Upper lobe of left lung (tissue), 4 donors: ENCODE data around the gene ZNF93.

Experiments
- EP300 ChIP-seq, 4 donors: sonication (generic); formaldehyde crosslinking; IDR thresholded peaks; one replicate each; pipeline ENCODE4 v1.5.1; 2017; ENCODE audit warnings: antibody characterized with exemption in 4 of 4, control low read depth in 2 of 4
- POLR2A ChIP-seq, 4 donors: fragments of 450-650 bp; IDR thresholded peaks; one replicate each; pipeline ENCODE4 v1.5.1; 2016 to 2017; ENCODE audit warnings: antibody characterized with exemption in 4 of 4, mild to moderate bottlenecking in 2 of 4
- POLR2AphosphoS5 ChIP-seq, 2 donors: sonication (generic); formaldehyde crosslinking; IDR thresholded peaks; one replicate each; pipeline ENCODE4 v1.5.1; 2017; ENCODE audit warnings: antibody characterized with exemption in 2 of 2
- TF ChIP-seq, protein P1 (sequence below), 6 experiments: fragments of 450-650 bp in 4 of 6; fragments of 200-600 bp in 2 of 6; sonication (generic) in 2 of 6; IDR thresholded peaks; one replicate each; pipeline ENCODE4 v1.5.1; 2016 to 2019; ENCODE audit warnings: antibody characterized with exemption in 6 of 6

DNA sequence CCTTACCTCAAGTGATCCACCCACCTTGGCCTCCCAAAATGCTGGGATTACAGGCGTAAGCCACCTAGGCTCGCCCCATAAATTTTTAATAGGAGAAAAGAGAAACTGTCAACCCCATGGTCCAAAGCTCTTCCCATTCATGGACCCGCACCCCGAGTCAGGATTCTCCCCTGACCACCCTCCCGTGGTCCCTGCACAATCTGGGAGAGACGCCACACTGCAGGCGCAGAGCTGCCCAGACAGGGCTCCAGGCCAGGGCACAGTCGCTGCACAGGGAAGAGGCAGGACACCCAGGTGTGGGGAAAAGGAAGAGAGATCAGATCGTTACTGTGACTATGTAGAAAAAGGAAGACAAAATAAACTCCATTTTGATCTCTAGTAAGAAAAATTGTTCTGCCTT is 54.5 kb downstream of the ZNF93 start:
- TF ChIP-seq, protein P1, sequence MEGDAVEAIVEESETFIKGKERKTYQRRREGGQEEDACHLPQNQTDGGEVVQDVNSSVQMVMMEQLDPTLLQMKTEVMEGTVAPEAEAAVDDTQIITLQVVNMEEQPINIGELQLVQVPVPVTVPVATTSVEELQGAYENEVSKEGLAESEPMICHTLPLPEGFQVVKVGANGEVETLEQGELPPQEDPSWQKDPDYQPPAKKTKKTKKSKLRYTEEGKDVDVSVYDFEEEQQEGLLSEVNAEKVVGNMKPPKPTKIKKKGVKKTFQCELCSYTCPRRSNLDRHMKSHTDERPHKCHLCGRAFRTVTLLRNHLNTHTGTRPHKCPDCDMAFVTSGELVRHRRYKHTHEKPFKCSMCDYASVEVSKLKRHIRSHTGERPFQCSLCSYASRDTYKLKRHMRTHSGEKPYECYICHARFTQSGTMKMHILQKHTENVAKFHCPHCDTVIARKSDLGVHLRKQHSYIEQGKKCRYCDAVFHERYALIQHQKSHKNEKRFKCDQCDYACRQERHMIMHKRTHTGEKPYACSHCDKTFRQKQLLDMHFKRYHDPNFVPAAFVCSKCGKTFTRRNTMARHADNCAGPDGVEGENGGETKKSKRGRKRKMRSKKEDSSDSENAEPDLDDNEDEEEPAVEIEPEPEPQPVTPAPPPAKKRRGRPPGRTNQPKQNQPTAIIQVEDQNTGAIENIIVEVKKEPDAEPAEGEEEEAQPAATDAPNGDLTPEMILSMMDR (IDR thresholded peaks at IDR 0.05): no peak
- no peak for TF ChIP-seq POLR2A (IDR thresholded peaks at IDR 0.05)
- TF ChIP-seq POLR2AphosphoS5 (IDR thresholded peaks at IDR 0.05): no peak
- TF ChIP-seq EP300 (IDR thresholded peaks at IDR 0.05): no peak
